GM18873 (cell line): ENCODE measurements around the gene PROM1.

Source experiments
- ATAC-seq: cut with Tn5 transposase; IDR thresholded peaks from one replicate; pipeline ENCODE4 v1.9.1; 2021; ENCODE audit warnings: mild to moderate bottlenecking, moderate library complexity, moderate number of reproducible peaks; ENCODE audit not compliant: unreplicated experiment, low FRiP score

The PROM1 gene

DNA sequence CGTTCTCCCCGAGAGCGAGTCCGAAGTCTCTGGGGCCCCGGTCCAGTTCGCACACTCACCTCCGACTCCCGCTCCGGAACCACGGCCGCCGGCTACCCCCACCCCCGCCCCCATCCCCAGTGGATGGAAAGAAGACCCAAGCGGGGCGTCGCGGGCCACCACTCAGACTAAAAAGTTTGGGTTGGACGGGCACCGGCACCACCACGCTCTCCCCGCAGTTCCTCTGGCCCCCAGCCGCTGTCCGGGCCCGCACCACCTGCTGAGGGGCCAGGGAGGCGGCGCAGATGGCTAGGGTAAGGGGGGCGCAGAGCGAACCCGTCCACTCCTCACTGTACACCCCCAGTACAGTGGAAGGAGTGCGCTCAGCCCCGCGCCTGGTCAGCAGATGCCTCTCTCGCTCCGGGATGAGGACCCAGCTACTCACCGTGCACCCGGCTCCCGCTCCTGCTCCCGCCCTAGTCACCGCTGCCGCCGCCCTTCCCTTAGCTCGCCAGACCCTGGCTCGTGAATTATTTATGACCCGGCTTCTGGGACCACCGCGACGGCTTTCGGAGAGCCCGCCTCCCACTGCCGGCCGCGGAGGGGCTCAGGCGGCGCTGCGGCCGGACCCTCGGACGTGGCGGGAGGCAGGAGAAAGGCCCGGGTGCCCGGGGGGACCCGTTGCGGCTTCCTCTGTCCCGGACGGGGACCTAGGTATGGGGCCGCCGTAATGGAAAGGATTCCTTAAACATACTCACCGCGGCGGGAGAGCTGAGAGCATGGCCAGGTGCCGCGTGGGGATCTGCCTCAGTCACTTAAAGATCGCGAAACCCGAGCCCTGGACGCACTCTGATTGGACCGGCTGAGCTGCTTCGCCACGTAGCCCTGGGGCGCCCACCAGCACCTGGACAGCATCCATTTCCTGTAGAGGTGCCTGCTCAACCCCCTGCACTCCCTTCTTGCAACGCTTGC is at the start of gene PROM1:
TSS of gene PROM1 (minus strand) at position 783 of the 951 bp plus-strand sequence. CDS start 8,117 bp downstream, outside the sequence.
- no peak for ATAC-seq

DNA sequence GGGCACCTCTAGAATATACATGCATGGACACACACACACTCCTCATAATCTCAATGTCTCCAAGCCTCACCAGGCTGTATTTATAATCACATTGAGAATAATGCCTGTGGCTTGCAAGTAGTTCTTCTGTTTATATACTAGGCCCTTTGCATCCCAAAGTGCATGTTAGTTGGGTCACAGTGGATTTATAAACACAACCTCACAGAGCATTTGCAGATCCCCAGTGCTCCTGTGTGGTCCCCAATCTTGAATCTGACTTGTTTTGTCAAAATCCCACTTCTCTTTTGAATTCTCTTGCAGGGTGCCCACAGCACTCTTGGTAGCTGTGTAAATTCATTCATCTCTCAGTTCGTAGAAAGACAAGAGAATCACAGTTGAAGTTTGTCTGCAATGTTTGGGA is 49.6 kb upstream of the PROM1 start:
- no peak for ATAC-seq

GRCh38 chr4:16131293-16131692 is 47.5 kb upstream of the PROM1 start:
- ATAC-seq, result no peak

GRCh38 chr4:16129336-16129735 is 45.5 kb upstream of the PROM1 start:
- ATAC-seq, result no peak

DNA sequence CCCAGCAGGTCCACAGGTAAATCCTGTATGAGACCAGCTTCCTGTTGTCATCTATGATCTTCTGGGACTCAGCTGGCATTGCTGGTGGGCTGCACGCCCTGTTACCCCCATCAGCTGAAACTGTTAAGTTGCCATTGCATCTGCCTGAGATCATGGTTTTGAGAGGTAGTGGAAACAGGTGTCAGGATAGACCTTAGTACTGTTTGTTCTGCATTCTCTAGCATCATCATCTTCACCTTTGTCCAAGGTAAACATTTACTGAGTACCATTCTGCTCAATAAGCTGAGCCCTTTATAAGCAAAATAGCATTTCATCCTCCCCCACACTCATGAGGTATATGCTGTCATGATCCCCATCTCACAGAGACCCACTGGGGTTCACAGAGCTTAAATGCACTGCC is 42.9 kb upstream of the PROM1 start:
- ATAC-seq, result no peak

GRCh38 chr4:16125571-16126445 is 42.0 kb upstream of the PROM1 start:
- no peak for ATAC-seq

DNA sequence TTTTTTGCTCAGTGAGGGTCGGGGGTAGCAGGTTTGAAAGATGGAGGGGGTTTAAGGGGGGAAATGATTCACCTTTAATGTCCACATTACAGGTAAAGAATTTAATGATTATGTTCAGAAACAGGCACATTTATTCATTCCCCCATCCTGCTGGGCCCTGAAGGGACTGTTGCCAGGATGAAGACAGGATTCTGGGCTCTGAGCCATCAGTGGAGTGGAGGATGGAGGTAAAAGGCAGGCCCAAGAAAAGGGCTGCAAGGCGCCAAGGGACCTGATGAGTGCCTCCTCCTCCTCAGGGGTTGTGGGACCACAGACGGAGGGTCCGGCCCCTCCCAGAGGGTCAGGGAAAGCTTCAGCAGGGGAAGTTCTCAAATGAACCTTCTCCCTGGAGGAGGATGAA is 40.4 kb upstream of the PROM1 start:
- ATAC-seq, result no peak

DNA sequence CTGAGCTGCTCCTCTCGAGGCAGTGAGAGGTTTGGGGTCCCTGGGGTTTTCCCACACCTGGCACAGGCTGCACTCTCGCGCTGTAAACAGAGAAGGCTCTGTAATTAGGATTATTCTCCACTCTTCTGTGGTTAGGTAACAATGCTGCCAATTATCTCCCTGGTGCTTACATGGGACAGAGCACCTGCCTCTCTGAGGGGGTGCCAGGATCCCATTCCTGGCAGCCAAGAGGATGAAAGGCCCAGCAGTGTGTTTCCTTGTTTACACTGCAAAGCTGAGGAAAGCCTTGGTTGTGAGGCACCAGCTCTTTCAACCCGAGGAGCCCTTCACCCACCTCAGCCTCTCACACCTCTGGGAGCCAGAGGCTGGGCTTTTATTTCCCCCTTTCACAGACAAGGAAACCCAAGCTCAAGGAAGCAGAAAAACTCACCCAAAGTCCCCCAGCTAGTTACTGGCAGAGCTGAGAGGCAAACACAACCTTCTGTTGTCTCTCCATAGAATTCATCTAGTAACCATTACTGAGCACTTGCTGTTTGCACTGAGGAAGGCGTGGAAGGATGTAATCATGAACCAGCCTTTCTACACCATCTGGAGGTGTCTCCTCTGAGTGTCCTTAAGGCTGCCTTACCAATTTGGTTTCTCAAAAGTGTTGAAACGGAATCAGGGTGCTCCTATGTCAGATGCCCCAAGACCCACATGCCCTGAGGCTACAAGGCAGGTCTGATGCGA is 39.7 kb upstream of the PROM1 start:
- ATAC-seq, result no peak

DNA sequence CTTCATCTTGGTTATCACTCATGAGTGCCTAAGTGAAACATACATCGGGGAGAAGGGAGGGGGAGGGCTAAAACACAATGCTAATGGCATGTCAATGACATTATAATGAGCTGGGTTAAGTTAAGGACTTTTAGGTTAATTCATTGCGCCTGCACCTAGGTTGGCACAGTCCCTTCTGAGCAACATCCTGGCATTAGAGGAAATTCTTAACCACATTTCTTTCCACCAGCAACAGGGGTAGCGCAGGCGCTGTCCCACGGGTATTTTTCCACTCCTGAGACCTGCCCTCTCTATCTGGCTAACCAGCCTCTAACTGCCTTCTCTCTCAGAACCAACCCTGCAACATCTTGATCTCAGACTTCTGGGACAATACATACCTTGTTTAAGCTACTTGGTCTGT is 39.0 kb upstream of the PROM1 start:
- no peak for ATAC-seq

DNA sequence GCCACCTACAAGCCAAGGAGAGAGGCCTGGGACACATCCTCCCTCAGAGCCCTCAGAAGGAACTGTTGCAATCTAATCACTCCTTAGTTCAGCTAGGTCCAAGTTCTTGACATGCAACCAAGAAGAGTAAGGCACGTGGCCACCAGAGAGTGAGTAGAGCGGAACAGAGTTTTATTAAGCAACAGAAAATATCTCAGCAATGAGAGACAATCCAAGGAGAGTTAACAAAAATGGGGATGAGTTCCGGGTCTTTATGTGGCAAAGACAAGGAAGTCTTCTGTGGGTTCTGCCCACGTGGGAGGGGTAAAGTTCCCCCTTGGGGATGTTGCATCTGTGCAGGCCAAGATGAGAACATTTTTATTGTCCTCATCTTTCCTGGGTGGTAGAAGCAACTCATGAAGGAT is 38.5 kb upstream of the PROM1 start:
- no peak for ATAC-seq

- no peak for ATAC-seq
Observed at GRCh38 chr4:16120720-16121119, 36.9 kb upstream of the PROM1 start.

DNA sequence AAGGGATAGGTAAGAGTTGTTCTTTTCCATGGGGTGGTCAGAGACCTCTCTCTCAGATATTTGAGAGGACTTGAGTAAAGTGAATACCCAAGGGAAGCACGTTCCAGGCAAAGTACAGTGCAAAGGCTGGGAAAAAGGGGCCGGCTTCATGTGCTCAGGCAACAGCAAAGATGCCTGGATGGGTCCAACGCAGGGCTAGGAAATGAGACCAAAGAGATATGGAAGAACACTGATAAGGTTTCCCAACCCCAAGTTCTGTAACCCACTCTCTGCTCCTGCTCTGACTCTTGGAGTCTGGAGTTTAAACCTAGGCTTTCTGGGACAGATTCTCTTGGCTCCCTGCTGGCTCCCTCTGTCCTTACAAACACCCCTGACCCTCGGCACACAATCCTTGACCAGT is 36.2 kb upstream of the PROM1 start:
- no peak for ATAC-seq

- ATAC-seq, result no peak
Observed at GRCh38 chr4:16118090-16118489, 34.3 kb upstream of the PROM1 start.

- no peak for ATAC-seq
Observed at GRCh38 chr4:16117164-16117563, 33.3 kb upstream of the PROM1 start.

- no peak for ATAC-seq
Observed at GRCh38 chr4:16116493-16116990, 32.7 kb upstream of the PROM1 start.

DNA sequence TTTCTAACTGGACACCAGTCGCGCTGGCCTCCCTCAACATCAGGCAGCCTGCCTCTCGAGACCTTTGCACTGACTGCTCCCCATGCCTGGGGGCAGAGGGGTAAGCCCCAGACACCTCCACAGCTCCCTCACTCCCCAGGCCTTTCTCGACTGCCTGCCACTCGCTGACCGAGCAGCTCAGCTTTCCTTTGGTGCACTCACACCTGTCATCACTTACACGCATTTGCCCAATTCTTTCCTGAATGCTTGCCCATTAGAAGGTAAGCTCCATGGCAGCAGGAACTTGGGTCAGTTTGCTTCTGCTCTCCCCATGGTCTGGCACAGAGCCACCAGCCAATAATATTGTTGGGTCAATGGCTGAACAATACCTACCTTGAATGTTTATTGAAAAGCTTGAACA is 32.2 kb upstream of the PROM1 start:
- ATAC-seq, result no peak

GRCh38 chr4:16114546-16114945 is 30.7 kb upstream of the PROM1 start:
- ATAC-seq, result no peak

DNA sequence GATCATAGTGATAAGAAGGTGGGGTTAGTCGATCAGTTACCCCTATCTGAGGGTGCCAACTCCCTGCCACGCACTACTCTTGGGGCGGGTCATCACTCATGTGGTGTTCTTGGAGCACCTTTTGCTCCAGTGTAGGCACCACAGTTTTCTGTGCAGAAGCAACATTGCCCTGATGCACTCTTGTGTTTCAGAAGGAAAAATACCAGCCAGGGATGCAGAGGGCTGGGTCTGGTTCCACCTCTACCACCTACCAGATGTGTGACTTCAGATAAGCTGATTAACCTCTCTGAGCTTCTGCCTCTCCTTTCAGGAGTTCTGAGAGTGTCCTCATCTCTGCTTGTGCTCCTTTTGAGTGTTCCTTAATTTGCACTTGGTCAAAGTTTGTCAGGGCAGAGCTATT is 29.9 kb upstream of the PROM1 start:
- no peak for ATAC-seq

DNA sequence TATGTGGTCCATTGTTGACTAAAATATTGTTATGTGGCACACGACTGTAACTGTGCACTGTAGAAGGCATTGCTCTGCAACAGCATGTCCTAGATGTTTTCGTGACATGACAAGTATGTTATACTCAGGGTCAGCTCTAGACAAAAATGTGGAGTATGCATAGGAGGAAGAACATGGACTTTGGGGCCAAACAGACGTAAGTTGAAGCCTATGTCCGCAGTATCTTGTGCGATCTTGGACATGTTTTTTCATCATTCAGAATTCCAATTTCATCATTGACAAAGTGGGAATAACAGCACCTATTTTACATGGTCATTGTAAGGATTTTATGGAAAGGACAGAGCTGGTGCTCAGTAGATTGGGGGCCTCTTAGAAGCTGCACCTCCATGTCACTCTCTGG is 27.7 kb upstream of the PROM1 start:
- ATAC-seq, result no peak

DNA sequence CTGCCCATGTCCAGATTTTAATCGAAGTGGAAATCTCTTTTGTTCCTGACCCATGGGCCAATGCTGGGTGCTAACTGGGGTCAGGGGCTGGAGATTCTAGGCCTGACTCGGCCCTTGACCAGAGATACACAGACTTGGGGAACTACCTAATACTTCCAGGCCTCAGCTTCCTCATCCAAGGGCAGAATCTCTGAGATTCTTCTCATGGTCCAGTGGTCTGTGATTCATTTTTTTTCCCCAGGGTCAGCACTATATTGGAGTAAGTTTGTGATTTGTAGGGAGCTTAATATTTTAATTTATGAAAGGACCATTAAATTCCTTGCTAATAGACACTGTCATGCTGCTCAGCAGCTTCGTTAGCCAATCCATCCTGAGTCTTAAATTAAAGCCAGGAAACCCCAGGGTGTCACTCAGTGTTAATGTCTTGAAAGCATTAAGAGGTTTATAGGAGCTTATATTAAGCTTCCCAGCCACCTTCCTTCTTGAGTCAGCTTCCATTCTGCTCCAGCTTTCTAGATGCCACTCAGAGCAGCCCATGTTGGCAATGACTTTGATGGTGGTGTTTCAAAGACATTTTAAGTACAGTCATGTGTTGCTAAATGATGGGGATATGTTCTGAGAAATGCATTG is 27.0 kb upstream of the PROM1 start:
- ATAC-seq, result no peak
